OCI-LY7 (cell line): ENCODE measurements around the gene NTRK1.

Experiments used
- CTCF ChIP-seq: fragments of 200-600 bp; sonication (generic); conservative IDR thresholded peaks from 2 replicates; pipeline ENCODE4 v1.5.1; 2014; ENCODE audit warnings: mild to moderate bottlenecking, antibody characterized with exemption, low read length, moderate library complexity, mixed read lengths
- EZH2phosphoT487 ChIP-seq: fragments of 200-600 bp; sonication (generic); IDR thresholded peaks from 2 replicates; pipeline ENCODE4 v1.6.1; 2018; ENCODE audit warnings: low read depth, borderline replicate concordance, mild to moderate bottlenecking, mixed run types, antibody characterized with exemption, low read length, moderate library complexity, mixed read lengths

- TF ChIP-seq CTCF: no peak
- no peak for TF ChIP-seq EZH2phosphoT487
These were observed 37.4 kb upstream of the NTRK1 start for GRCh38 chr1:156823210-156823790.
